ENCODE measurements around the gene TEX29. TPM values are rescaled to one million over a fixed set of nuclear protein-coding genes. Genes with fewer than 3 reads are reported as not detected.

The TEX29 gene
- total RNA-seq, 1 experiment from 2014 or later = not detected

GRCh38 chr13:111303559-111303958, 16.9 kb upstream of the TEX29 start:
- Mint-ChIP-seq H3K4me3 (ENCODE audit: unreplicated experiment) (no peak overlapping the region), H3K4me1 (ENCODE audit: low read depth, unreplicated experiment) (no peaks in the 10 kb centered on the region), H3K27me3 (ENCODE audit: insufficient read depth, unreplicated experiment) (no peaks in the 10 kb centered on the region), H3K27ac (ENCODE audit: unreplicated experiment) (no peak overlapping the region), H3K36me3 (ENCODE audit: insufficient read depth, unreplicated experiment) (peaks cover 81% of the 10 kb centered on the region), H3K9me3 (ENCODE audit: unreplicated experiment) (no peaks in the 10 kb centered on the region)
- no peak overlapping the region for H3K4me3 ChIP-seq (ENCODE audit: low read depth, low read length)
- H3K27me3 ChIP-seq (replicated peaks; ENCODE audit: control insufficient read depth, insufficient read depth, low read length) = no peaks in the 10 kb centered on the region
- intact Hi-C loops (cut with micrococcal nuclease; ENCODE audit: unreplicated experiment) = no loop called here
- no peaks in the 10 kb centered on the region for H3K4me1 ChIP-seq
- no TSS peak for BruUV-seq (replicated peaks)
- no peak for DNase-seq
- peaks cover 11% of the 10 kb centered on the region for H3K36me3 ChIP-seq (ENCODE audit: control insufficient read depth, insufficient read depth, low read length)
- TF ChIP-seq, protein P1, sequence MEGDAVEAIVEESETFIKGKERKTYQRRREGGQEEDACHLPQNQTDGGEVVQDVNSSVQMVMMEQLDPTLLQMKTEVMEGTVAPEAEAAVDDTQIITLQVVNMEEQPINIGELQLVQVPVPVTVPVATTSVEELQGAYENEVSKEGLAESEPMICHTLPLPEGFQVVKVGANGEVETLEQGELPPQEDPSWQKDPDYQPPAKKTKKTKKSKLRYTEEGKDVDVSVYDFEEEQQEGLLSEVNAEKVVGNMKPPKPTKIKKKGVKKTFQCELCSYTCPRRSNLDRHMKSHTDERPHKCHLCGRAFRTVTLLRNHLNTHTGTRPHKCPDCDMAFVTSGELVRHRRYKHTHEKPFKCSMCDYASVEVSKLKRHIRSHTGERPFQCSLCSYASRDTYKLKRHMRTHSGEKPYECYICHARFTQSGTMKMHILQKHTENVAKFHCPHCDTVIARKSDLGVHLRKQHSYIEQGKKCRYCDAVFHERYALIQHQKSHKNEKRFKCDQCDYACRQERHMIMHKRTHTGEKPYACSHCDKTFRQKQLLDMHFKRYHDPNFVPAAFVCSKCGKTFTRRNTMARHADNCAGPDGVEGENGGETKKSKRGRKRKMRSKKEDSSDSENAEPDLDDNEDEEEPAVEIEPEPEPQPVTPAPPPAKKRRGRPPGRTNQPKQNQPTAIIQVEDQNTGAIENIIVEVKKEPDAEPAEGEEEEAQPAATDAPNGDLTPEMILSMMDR (IDR thresholded peaks at IDR 0.05; ENCODE audit: insufficient read depth in 1 of 2, low read depth in 1 of 2, low read length in 1 of 2, severe bottlenecking in 1 of 2, unreplicated experiment in 1 of 2) = no peak
- CTCF ChIA-PET = no interaction called here
- POLR2A ChIA-PET = no interaction called here
- no peaks in the 10 kb centered on the region for H3K9me3 ChIP-seq

GRCh38 chr13:111304041-111304544, 16.3 kb upstream of the TEX29 start:
- CTCF ChIA-PET = no interaction called here
- H3K27ac Mint-ChIP-seq (ENCODE audit: unreplicated experiment) = no peak overlapping the region
- H3K36me3 ChIP-seq (ENCODE audit: control insufficient read depth, insufficient read depth, low read length) = peaks cover 11% of the 10 kb centered on the region
- intact Hi-C loops (cut with micrococcal nuclease; ENCODE audit: unreplicated experiment) = no loop called here
- H3K4me1 Mint-ChIP-seq (ENCODE audit: low read depth, unreplicated experiment) = no peaks in the 10 kb centered on the region
- H3K4me3 Mint-ChIP-seq (ENCODE audit: unreplicated experiment) = no peak overlapping the region
- TF ChIP-seq, protein P1 (IDR thresholded peaks at IDR 0.05; ENCODE audit: insufficient read depth in 1 of 2, low read depth in 1 of 2, low read length in 1 of 2, severe bottlenecking in 1 of 2, unreplicated experiment in 1 of 2) = no peak
- no TSS peak for BruUV-seq (replicated peaks)
- no peaks in the 10 kb centered on the region for H3K27me3 ChIP-seq (replicated peaks; ENCODE audit: control insufficient read depth, insufficient read depth, low read length)
- no peaks in the 10 kb centered on the region for H3K9me3 ChIP-seq
- DNase-seq = no peak
- no peaks in the 10 kb centered on the region for H3K4me1 ChIP-seq
- no peak overlapping the region for H3K4me3 ChIP-seq (ENCODE audit: low read depth, low read length)
- H3K36me3 Mint-ChIP-seq (ENCODE audit: insufficient read depth, unreplicated experiment) = peaks cover 82% of the 10 kb centered on the region
- no peaks in the 10 kb centered on the region for H3K27me3 Mint-ChIP-seq (ENCODE audit: insufficient read depth, unreplicated experiment)
- POLR2A ChIA-PET = no interaction called here
- no peaks in the 10 kb centered on the region for H3K9me3 Mint-ChIP-seq (ENCODE audit: unreplicated experiment)

GRCh38 chr13:111304603-111305289, 15.7 kb upstream of the TEX29 start:
- peaks cover 2% of the 10 kb centered on the region for H3K9me3 Mint-ChIP-seq (ENCODE audit: unreplicated experiment)

More at GRCh38 chr13:111304603-111305289, 15.7 kb upstream of the TEX29 start:
- ChIA-PET POLR2A (no interaction called here), CTCF (no interaction called here)
- peaks cover 11% of the 10 kb centered on the region for H3K36me3 ChIP-seq (ENCODE audit: control insufficient read depth, insufficient read depth, low read length)
- H3K27me3 ChIP-seq (replicated peaks; ENCODE audit: control insufficient read depth, insufficient read depth, low read length) = no peaks in the 10 kb centered on the region
- no peaks in the 10 kb centered on the region for H3K4me1 ChIP-seq
- DNase-seq = no peak
- no peak overlapping the region for H3K4me3 ChIP-seq (ENCODE audit: low read depth, low read length)
- H3K27ac Mint-ChIP-seq (ENCODE audit: unreplicated experiment) = no peak overlapping the region
- no peaks in the 10 kb centered on the region for H3K4me1 Mint-ChIP-seq (ENCODE audit: low read depth, unreplicated experiment)
- no peaks in the 10 kb centered on the region for H3K9me3 ChIP-seq
- BruUV-seq (replicated peaks) = no TSS peak
- TF ChIP-seq, protein P1 (IDR thresholded peaks at IDR 0.05; ENCODE audit: insufficient read depth in 1 of 2, low read depth in 1 of 2, low read length in 1 of 2, severe bottlenecking in 1 of 2, unreplicated experiment in 1 of 2) = no peak
- intact Hi-C loops (cut with micrococcal nuclease; ENCODE audit: unreplicated experiment) = no loop called here
- H3K4me3 Mint-ChIP-seq (ENCODE audit: unreplicated experiment) = no peak overlapping the region
- no peaks in the 10 kb centered on the region for H3K27me3 Mint-ChIP-seq (ENCODE audit: insufficient read depth, unreplicated experiment)
- H3K36me3 Mint-ChIP-seq (ENCODE audit: insufficient read depth, unreplicated experiment) = peaks cover 81% of the 10 kb centered on the region
